ENCODE data around the gene NAA40. TPM values are rescaled to one million over a fixed set of nuclear protein-coding genes. Genes with fewer than 3 reads are reported as not detected.

Gene NAA40
- total and polyA plus RNA-seq, 2 of the 13 experiments (the other 11 are each of a cell fraction or from before 2014, with no cell fraction given) = 11.1 to 17.9 TPM

GRCh38 chr11:63937713-63938478 lies 906 bp upstream of the NAA40 start (continued):
- TF ChIP-seq, protein P1, sequence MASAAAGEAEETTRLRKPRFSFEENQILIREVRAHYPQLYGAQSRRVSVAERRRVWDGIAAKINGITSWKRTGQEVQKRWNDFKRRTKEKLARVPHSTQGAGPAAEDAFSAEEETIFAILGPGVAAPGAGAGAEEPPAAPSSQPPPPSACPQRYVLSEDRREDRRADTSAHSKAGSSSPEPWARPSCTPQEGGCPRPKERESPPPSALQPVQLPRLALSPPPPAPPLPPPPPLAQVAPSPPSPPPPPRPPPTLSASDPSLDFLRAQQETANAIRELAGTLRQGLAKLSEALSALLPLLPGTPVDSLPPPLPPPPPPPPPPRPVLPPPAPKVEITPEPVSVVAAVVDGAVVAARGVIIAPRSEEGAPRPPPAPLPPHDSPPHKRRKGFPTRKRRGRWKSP (CRISPR knock-in tag; IDR thresholded peaks at IDR 0.05) = no peak
- TF ChIP-seq ZNF550 (CRISPR knock-in tag; IDR thresholded peaks at IDR 0.05; ENCODE audit: borderline replicate concordance) (no peak), ZNF335 (CRISPR knock-in tag; IDR thresholded peaks at IDR 0.05) (no peak), ZFP90 (CRISPR knock-in tag; IDR thresholded peaks at IDR 0.05; ENCODE audit: borderline replicate concordance) (peak; percentile 60; the same call in 1 of the 2 replicates), ZNF597 (CRISPR knock-in tag; IDR thresholded peaks at IDR 0.05) (no peak), ZC3H4 (CRISPR knock-in tag; IDR thresholded peaks at IDR 0.05; ENCODE audit: borderline replicate concordance) (no peak), ZNF574 (CRISPR knock-in tag; IDR thresholded peaks at IDR 0.05) (peak; percentile 13), ZNF773 (CRISPR knock-in tag; IDR thresholded peaks at IDR 0.05; ENCODE audit: borderline replicate concordance) (no peak)
- TF ChIP-seq, protein P2, sequence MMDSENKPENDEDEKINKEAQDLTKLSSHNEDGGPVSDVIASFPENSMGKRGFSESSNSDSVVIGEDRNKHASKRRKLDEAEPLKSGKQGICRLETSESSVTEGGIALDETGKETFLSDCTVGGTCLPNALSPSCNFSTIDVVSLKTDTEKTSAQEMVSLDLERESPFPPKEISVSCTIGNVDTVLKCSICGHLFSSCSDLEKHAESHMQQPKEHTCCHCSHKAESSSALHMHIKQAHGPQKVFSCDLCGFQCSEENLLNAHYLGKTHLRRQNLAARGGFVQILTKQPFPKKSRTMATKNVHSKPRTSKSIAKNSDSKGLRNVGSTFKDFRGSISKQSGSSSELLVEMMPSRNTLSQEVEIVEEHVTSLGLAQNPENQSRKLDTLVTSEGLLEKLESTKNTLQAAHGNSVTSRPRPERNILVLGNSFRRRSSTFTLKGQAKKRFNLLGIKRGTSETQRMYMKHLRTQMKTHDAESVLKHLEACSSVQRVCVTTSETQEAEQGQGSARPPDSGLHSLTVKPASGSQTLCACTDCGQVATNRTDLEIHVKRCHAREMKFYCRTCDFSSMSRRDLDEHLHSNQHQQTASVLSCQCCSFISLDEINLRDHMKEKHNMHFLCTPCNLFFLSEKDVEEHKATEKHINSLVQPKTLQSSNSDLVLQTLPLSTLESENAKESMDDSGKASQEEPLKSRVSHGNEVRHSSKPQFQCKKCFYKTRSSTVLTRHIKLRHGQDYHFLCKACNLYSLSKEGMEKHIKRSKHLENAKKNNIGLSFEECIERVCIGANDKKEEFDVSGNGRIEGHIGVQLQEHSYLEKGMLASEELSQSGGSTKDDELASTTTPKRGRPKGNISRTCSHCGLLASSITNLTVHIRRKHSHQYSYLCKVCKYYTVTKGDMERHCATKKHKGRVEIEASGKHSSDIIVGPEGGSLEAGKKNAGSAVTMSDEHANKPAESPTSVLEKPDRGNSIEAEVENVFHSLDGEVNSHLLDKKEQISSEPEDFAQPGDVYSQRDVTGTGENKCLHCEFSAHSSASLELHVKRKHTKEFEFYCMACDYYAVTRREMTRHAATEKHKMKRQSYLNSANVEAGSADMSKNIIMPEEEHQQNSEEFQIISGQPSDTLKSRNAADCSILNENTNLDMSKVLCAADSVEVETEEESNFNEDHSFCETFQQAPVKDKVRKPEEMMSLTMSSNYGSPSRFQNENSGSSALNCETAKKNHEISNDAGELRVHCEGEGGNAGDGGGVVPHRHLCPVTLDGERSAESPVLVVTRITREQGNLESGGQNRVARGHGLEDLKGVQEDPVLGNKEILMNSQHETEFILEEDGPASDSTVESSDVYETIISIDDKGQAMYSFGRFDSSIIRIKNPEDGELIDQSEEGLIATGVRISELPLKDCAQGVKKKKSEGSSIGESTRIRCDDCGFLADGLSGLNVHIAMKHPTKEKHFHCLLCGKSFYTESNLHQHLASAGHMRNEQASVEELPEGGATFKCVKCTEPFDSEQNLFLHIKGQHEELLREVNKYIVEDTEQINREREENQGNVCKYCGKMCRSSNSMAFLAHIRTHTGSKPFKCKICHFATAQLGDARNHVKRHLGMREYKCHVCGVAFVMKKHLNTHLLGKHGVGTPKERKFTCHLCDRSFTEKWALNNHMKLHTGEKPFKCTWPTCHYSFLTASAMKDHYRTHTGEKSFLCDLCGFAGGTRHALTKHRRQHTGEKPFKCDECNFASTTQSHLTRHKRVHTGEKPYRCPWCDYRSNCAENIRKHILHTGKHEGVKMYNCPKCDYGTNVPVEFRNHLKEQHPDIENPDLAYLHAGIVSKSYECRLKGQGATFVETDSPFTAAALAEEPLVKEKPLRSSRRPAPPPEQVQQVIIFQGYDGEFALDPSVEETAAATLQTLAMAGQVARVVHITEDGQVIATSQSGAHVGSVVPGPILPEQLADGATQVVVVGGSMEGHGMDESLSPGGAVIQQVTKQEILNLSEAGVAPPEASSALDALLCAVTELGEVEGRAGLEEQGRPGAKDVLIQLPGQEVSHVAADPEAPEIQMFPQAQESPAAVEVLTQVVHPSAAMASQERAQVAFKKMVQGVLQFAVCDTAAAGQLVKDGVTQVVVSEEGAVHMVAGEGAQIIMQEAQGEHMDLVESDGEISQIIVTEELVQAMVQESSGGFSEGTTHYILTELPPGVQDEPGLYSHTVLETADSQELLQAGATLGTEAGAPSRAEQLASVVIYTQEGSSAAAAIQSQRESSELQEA (CRISPR knock-in tag; IDR thresholded peaks at IDR 0.05; ENCODE audit: not compliant biosample characterization) = no peak
- TF ChIP-seq, protein P3, sequence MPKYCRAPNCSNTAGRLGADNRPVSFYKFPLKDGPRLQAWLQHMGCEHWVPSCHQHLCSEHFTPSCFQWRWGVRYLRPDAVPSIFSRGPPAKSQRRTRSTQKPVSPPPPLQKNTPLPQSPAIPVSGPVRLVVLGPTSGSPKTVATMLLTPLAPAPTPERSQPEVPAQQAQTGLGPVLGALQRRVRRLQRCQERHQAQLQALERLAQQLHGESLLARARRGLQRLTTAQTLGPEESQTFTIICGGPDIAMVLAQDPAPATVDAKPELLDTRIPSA (CRISPR knock-in tag; IDR thresholded peaks at IDR 0.05; ENCODE audit: borderline replicate concordance) = no peak
- TF ChIP-seq, protein P4, sequence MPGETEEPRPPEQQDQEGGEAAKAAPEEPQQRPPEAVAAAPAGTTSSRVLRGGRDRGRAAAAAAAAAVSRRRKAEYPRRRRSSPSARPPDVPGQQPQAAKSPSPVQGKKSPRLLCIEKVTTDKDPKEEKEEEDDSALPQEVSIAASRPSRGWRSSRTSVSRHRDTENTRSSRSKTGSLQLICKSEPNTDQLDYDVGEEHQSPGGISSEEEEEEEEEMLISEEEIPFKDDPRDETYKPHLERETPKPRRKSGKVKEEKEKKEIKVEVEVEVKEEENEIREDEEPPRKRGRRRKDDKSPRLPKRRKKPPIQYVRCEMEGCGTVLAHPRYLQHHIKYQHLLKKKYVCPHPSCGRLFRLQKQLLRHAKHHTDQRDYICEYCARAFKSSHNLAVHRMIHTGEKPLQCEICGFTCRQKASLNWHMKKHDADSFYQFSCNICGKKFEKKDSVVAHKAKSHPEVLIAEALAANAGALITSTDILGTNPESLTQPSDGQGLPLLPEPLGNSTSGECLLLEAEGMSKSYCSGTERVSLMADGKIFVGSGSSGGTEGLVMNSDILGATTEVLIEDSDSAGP (CRISPR knock-in tag; IDR thresholded peaks at IDR 0.05; ENCODE audit: borderline replicate concordance) = no peak
